ENCODE measurements around the gene IMP4.

IMP4 gene

DNA sequence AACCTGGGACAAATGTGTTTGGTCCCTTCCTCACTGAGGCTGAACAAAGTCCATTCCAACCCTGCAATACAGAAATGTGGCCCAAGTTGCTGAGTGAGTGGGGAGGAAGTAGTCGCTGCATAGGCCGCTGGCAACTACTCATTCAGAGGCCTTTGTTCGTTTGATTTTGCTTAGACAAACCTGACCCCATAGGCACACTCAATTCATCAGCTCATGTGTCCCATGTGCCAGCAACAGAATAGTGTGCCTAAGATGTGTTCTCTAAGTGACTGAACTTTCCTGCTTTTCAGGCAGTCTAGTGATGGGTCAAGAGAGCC lies 36.2 kb downstream of the IMP4 start:
- no peak for DNase-seq

DNA sequence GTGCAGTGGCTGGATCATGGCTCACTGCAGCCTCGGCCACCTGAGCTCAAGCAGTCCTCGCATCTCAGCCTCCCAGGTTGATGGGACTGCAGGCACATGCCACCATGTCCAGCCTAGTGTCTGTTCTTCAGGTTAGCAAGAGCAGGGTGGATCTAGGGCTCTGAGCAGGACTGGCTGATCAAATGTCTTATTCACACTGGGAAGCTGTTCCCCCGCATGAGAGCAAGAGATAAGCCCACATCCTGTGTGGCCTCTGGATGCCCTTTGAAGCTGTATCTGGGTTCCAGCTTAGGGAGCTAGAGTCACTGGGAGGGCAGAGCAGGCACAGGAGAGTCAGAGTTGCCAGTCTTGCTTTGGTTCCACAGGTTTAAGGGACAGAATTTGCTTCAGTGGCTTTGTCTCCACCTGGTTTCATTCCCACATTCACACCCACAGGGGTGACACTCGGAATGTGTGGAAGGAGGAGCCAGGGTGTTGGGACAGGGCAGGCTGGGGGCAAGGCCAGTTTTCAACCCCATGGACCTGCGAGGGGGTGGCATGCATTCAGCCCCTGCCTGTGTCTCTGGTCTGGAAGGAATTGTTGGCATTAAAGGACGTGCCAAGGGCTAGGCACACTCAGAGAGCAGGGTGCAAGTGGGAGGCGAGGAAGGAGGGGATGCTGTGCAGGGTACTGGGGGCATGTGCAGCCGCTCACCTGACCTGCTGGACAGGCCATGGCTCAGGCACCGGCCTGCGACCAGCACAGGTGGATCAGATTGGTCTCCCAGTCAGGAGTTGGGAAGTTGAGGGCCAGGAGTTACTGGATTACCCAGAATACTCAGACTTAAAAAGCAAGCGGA lies 37.6 kb downstream of the IMP4 start:
- no peak for DNase-seq

DNA sequence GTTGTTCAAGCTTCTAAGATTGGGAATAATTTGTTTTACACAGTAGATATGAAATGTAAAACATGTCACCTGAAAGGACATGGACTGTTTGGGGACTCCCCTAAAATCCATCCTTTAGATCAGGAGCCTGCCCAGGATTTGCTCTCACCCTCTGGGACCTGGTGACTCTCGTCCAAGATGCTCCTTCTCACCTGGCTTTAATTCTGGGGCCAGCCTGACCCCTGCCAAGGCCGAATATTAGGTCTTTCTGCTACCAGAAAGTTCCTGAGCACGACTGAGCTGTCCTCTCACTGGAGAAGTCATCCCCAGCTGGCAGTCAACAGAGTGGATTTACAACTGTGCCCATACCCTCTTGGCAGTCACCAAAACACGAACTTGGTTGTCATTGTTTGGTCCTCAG lies 38.4 kb downstream of the IMP4 start:
- DNase-seq = no peak

DNA sequence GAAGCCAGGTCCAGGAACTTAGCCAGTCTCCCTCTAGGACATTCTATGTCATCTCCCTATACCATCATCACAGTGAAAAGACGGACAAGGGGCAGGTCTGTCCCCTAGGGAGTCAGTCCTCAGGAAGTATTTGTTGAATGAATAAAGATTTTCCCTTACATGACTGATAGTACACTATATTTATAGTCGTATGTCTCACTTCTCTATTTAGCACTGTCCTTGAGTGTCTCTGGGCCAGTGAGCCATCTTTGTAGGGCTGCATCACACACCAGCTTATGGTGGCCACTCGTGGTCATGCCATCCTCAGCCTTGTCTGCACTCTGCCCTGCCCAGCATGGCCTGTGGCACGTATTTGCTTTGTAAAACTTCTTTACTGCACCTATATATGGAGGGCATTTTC lies 38.9 kb downstream of the IMP4 start:
- DNase-seq = no peak

DNA sequence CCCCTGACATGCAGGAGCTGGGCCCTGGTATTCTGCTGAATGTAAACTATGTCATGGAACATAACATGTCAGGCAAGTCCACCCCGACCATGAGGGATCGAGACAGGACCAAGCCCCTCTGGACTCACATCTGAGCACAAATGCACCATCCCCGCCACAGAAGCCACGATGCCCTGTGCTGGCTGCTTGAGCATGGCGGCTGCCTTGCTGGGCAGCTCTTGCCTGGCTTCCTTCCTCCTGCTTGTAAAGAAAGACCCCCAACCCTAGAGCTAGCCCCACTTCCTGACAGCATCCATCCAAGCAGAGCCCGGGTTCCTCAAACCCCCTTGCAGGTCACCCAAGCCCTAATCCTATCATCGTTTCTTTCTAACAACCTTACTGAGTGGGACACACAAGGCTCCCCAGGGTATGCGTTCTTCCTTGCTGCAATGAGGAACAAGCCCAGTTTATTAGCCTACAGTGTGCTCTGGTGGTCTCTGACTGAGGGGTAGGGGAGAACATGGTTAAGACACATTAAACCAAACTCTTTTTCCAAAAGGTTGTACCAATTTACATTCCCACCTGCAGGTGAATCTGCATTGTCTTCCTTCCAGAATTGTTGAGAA lies 39.7 kb downstream of the IMP4 start:
- no peak for DNase-seq

DNA sequence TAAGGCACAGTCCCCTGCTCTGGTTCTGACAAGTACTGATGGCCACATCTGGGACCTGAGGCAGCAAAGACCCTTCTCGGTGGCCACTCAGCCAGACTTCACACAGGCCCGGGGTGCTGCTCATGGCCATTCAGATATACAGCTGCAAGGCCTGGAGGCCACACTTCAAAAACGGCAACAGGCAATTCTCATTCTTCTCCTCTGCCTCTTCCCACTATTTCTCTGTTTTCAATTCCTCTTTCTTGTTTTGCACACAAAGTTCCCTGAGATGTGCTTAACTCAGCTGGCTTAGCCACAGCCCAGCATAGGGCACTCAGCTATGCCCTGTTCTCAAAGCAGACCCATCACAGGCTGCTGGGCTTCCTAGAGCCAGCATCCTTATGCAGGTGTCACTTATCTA lies 43.0 kb downstream of the IMP4 start:
- no peak for DNase-seq

DNA sequence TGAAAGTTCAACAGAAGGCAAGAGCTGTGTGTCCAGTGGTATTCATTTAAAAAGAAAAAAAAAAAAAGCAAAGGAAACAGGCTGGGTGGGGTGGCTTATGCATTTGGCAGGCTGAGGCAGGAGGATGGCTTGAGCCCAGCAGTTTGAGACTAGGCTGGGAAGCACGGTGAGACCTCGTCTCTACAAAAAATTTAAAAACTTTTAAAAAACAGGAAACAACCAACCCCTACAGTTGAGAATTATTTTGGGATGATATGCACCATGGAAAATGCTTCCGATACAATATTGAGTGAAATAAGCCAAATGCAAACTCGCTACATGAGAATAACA lies 44.3 kb downstream of the IMP4 start:
- no peak for DNase-seq

DNA sequence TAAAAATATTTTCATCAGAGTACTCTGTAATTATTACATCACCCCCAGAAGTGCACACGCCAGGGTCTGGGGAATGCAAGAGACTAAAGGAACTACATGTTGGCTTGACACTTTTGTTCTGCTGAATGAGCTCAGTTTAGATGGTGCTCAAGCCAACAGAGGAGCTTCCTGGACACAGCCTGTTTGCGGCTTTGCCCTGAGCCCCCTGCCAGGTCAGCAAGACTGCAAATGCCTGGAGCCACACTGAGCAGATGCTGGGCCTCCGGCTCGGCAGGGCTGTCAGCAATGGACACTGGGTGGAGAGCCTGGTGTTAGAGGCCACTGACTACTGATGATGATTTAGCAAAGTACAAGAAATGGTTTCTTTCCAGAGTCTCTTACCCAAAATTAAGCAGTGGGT lies 45.1 kb downstream of the IMP4 start:
- no peak for DNase-seq

DNA sequence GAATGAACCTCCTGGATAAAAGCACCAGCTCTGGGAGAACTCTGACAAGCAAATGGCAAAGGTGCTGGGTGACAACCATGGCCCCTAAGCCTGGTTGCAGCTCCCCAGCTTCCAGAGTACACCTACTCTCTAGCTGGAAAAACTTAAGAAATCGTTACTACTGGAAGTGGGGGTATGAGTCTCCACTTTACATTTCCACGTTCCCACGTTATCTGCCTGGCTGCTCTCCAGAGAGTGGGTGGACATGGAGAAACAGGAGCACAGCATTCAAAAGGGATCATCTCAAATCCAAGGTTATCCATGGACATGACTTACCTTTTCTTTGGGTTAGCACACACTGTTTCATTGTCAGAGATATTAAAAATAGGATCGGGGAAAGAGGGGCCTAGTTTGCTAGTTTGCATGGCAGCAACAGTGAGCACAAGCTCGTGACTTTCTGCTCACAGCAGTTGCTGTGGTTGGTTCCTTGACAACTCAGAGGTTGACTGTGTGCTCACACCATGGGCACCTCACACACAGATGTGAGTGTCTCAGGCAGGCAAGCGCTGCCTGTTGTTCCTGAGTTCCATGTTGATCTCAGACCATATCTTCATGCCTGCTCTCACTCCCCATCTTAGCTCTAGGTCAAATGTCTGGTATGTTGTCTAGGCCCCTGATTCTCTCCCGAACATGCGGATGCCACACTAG lies 45.7 kb downstream of the IMP4 start:
- DNase-seq = no peak

DNA sequence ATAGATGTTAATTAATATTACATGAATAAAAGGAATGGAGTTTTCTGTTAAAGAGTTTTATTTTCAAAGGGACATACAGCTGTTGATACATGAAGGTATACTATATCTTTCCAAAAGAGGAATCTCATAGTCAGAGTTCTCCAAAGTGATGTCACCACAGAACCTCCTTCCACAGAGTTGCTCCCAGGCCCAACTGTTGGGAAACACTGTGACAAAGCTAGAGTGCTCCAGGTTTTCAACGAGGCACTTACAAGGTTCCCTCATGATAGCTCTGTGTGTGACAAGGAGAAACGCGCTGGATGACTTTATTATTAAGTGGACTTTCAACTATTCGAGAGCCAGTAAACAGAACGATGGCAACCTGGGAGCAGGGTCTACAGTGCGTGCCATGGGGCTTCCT lies 46.7 kb downstream of the IMP4 start:
- no peak for DNase-seq

DNA sequence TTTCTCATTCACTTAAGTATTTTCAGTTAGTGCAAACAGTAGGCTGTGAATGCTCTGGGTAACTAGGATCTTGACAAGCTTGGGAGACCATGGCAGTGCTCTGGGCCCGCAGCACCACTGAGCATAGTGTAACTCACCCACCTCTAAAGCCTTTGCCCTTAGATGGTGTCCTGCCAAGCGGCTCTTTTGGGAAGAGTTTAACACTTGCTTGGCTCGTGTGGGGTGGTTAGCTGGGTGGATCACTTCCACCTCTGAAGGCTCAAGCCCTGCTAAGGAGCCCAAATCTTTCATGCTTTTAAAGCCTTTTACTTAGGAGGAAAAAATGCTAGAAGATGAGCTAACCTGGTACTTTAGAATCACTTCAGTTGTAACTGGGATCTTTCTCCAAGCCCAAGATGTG lies 47.1 kb downstream of the IMP4 start:
- no peak for DNase-seq

DNA sequence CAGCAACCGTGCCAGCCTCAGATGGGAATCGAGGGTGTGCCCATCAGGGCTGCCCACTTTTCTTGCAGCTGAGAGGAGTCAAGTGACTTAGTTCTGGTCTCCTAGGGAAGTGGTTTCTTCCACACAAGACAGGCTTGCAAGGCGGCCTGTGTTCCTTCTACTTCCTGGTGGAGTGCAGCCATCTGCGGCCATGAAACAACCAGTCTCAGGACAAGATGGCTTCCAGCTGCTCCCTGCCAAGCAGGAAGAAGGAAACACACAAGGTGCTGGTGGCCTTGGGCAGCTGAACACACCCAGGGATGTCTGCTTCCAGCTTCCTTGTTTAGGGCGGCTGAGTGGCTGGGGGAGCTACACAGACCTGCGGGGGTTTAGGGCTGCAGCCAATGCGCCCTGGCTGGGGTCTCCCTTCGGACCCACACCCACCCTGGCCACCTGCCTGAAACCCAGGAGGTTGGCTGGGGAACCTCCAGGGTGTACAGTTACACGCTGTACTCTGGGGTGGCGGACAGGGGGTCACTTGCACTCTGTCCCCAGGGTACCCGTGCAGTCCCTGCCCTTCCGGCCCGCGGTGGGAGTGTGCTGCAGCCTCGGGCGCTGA lies 47.9 kb downstream of the IMP4 start:
- DNase-seq = no peak

DNA sequence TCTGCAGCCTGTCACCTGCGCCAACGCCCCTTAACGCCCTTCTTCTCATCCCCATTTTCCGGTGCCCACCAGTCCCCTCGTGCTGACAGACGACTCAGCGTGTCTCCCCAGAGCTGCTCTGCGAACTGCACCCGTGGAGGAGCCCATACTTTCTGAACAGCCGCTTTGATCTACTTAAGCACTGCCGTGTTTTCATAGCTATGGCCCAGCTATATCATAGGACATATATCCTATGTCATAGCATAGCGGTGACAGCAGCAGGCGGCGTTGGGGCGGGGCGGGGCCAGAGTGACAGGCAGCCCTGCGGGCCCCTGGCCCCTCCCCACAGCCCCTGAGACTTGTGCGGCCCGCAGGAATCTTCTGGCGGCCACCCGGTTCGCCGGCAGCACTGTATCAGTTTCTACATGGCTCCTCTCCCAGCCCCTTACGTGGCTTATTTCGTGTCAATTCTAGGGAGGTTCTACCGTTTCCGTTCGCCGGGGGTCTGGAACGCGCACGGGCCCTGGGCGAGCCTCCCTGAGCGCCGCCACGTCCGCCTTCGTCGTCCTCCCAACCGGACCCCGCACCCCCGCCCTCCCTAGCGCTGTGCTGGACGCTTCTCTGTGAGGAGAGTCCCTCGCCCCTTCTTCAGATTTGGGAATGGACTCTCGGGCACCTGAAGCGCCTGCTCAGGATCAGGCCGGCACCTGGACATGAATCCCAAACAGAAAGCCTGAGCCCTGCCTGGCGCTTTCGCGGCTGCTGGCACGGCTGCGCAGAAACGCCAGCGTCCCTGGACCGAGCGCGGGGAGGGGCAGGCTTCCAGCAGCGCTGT lies 48.6 kb downstream of the IMP4 start:
- DNase-seq = peak; percentile 81

DNA sequence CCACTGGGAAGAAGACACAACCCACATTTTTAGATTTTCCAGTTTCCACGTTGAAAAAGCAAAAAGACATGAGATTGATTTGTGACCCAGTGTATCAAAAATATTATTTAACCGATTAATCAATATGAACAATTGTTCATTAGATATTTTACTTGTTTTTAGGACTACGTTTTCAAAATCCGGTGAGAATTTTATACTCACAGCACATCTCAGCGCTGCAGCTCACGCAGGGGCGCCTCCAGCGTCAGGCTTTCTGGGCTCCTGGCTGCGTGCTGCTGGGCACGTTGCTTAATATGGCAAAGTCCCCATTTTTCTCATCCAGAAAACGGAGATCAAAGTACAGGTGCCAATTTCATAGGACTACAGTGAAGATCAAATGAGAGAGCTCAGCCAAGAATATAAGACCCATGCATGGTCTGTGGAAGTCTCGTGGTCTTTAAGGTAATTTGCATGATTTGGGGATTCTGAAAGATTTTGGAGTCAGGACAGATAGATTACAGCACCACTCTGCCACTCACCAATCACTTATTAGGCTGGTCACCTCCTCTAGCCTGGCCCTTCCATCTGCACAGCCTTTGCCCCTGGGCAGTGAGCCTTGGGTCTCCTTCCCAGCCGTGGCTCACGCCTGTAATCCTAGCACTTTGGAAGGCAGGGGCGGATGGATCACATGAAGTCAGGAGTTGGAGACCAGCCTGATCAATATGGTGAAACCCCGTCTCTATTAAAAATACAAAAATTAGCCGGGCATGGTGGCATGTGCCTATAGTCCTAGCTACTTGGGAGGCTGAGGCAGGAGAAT lies 49.4 kb downstream of the IMP4 start:
- no peak for DNase-seq

DNA sequence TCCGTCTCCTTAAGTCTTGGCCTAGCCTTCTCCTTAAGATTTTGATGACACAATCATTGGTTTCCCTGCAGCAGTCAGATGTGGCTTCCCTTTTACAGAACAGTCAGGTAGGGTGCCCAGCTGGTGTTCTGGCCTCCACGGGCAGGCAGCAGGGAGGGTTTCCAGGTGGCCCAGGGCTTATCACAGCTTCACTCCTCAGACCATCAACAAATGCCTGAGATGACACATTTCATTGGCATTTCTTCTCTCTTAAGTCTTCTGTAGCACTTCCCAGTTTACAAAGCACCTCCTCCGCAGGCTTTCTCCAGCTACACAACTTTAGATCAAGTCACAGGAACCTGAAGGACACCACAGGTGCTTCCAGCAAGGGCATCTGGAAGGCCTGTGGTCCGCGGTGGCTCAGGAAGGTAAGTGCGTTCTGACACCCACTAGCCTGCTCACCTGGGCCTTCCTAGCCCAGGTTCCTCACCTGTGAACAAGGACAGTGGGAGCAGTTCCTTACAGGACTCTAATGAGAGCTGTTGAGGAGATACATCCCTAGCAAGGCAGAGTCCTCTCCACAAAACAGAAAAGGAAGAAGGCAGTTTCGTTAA lies 50.7 kb downstream of the IMP4 start:
- no peak for DNase-seq

Data from NCI-H2227 treated with DMSO at 0.1 percent for 48 hours (cell line).